GM21447 (cell line): Measurements from ENCODE around the gene PCYOX1L.
"Not testable (repeated sequence)": the region's sequence is repeated elsewhere in the genome, so short reads cannot be mapped to it uniquely, and the experiment has no call there.

ENCODE experiments used
- ATAC-seq: cut with Tn5 transposase; IDR thresholded peaks from one replicate; pipeline ENCODE4 v1.9.1; 2021; ENCODE audit not compliant: unreplicated experiment

The PCYOX1L gene

GRCh38 chr5:149383399-149383798 lies 25.6 kb downstream of the PCYOX1L start:
- ATAC-seq, result no peak

- no peak for ATAC-seq
Observed at GRCh38 chr5:149386166-149386565, 28.3 kb downstream of the PCYOX1L start.

GRCh38 chr5:149387081-149387631 lies 29.3 kb downstream of the PCYOX1L start:
- ATAC-seq, result no peak

GRCh38 chr5:149387982-149388381 lies 30.1 kb downstream of the PCYOX1L start:
- ATAC-seq, result no peak

DNA sequence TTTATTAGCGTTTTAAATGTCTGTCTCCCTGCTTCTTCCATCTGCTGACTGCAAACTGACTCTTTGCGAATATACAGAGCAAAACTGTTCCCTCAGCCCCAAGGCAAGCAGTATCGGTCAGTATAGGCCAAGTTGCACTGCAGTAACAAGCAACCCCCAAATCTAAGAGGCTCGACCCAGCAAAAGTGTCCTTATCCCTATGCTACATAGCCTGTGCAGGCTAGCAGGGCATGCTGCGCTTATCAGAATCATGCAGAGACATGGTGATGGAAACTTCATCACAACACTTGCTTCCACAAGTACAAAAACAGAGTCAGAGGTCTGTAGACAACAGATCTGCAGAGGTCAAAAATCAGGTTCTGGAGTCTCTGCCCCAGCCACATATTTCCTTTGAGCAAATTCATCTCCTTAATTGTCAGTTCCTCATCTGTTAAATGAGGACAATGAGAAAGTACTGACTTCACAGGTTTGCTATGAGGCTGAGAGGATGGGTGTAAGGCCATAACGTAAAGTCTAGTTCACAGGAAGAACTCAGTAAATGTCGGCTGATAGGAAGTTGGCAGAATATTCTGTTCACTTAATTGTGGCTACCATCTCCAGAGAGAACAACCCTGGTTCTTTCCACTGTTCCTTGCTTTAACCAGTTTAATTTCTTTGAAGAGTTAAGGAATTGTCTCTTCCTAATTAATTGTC lies 30.8 kb downstream of the PCYOX1L start:
- ATAC-seq, result no peak

DNA sequence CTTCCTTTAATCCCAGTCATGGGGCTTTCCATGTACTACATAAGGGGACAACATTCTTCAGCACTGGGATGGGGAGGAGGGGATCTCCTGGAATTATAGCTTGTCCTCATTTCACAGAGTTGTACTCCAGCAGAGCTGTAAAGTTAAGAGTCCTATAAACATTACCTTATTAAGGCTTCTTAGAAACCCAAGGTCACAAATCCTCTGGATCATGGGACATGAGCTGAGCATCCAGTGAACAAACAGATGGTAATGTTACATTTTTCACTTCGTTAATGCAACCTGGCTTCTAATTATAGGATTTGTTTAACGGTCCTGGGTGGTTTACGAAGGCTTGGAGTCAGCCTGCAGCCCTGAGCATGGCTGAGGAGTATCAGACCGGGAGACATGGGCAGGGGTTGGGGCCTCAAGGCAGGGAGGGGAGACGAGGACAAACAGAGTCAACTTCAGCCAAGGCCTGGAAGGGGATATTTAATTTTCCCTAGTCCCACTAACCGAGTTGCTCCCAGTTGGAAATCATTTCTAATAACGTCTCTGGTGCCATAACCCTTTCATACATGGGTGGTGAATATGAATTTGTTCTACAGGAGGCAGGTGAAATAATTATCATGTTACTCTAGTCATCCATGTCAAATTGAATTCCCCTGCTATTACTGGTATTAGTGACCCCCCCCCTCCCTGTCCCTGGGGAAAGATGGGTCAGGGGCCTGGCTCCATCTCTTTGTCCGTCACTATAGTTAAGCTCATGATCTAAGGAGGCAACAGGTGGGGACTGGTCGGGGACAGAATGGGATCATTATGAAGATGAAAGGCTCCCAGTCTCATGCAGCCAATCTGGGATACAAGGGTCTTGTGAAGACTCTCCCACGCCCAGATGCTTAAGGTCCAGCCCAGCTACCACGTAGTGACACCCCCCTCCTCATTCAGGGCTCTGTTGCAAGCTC lies 32.0 kb downstream of the PCYOX1L start:
- ATAC-seq, result no peak

- ATAC-seq, result not testable (repeated sequence)
Observed at GRCh38 chr5:149391076-149391475, 33.2 kb downstream of the PCYOX1L start.

GRCh38 chr5:149391524-149391923 lies 33.7 kb downstream of the PCYOX1L start:
- no peak for ATAC-seq

DNA sequence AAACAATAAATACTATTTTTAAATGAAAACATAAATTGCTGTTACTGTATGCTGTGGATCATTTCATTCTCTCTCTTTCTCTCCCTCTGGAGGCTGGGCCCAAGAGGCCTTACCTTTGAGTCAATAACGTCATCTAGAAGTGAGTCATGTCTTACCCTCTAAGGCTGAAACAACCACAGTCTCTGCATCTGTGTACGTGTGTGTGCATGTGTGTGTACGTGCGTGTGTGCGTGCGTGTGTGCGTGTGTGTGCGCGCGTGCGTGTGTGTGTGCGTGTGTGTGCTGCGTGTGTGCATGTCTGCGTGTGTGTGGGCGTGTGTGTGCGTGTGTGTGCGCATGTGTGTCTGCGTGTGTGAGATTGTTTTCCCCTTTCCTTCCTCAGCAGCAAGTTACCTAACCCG lies 34.9 kb downstream of the PCYOX1L start:
- ATAC-seq, result no peak

- ATAC-seq, result not testable (repeated sequence)
Observed at GRCh38 chr5:149394996-149395395, 37.1 kb downstream of the PCYOX1L start.

DNA sequence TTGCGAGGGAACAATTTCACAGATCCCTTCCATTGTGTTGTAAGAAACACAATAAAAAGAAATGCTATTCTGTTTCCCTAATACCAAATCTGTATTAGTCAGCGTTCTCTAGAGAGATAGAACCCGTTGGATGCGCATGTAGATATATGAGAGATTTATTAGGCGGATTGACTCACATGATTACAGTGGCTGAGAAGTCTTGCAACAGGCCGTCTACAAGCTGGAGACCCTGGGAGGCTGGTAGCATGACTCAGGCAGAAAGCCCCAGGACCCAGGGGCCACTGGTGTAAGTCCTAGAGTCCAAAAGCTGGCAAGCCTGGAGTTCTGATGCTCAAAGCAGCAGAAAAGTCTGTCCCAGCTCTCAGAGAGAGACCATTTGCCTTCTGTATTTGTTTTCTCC lies 39.7 kb downstream of the PCYOX1L start:
- ATAC-seq, result no peak

DNA sequence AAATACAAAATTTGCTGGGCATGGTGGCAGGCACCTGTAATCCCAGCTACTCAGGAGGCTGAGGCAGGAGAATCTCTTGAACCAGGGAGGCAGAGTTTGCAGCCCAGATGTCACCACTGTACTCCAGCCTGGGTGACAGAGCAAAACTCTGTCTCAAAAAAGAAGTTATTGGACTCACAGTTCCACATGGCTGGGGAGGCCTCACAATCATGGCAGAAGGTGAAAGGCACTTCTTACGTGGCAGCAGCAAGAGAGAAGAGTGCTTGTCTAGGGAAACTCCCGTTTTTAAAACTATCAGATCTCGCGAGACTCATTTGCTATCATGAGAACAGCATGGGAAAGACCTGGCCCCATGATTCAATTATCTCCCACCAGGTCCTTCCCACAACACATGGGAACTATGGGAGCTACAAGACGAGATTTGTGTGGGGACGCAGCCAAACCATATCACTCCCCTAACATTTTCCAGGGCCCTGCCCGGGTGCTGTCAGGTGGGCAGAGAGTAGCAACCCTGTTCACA lies 41.0 kb downstream of the PCYOX1L start:
- ATAC-seq, result not testable (repeated sequence)

- ATAC-seq, result no peak
Observed at GRCh38 chr5:149399775-149400174, 41.9 kb downstream of the PCYOX1L start.

- ATAC-seq, result no peak
Observed at GRCh38 chr5:149400304-149400703, 42.5 kb downstream of the PCYOX1L start.

GRCh38 chr5:149401051-149401450 lies 43.2 kb downstream of the PCYOX1L start:
- no peak for ATAC-seq

GRCh38 chr5:149402291-149402690 lies 44.4 kb downstream of the PCYOX1L start:
- no peak for ATAC-seq

GRCh38 chr5:149403923-149404745 lies 46.3 kb downstream of the PCYOX1L start:
- ATAC-seq, result no peak

GRCh38 chr5:149404746-149405549 lies 47.1 kb downstream of the PCYOX1L start:
- ATAC-seq, result no peak

DNA sequence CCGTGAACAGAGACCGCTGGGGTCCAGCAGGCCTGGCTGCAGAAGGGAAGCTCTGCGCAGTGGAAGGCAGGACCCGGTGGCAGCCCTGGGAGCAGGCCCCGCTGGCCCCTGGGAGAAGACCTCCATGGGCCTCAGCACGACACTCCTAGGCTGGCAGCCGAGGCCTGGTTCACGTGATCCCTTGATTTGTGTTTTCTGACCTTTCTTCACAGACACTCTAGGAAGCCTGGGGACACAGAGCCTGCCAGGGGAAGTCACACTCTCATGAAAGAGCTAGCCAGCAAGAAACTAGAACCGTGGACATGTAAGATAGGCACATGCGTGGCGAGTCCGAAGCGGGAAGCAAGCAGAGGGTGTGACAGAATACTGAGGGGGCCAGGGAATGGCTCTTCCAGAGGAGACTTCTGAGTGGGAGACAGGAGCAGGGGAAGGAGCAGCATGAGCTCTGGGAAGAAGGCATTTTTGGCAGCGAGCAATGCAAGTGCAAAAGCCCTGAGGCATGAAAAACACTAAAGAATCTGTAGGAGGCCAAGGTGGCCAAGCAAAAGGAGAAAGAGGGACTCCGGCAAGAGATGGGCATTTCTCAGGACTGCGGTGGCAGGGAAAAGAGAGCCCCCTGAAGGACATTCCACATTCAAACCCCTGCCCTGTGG lies 47.8 kb downstream of the PCYOX1L start:
- no peak for ATAC-seq
